ENCODE results near the gene DCANP1.

Gene DCANP1

DNA sequence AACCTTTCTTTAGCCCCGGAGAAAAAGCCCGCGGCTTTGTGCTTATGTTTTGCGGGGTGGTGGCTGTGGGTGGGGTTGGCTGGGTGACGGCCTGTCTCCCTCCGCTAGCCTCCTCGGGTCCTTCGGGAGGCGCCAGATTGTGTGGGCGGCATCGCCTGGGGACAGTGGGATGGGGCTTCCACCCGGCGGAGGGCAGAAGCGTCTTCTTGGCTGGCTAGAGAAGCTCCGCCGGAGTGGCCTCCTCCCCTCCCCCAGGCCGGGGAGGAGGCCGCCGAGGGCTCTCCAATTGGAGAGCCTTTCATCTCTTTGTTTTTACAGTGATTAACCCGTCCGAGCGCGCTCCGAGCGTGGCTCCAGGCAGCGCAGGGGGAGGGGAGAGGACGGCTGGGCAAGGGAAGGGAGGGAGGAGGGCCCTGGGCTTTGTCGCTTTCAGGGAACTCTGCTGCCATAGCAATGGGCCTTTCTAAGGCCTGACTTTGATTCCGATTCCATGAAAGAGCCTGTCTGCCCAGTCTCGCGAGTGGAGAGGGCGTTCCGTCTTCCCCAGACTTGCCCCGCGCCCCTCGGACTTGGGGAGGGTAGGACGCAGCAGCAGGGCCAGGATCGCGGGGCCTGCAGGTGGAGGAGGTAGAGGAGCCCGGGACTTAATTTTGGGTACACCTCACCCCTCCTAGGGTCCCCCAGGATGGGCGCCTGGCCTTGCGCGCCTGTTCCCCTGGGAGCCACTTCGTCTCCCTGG lies 41.7 kb upstream of the DCANP1 start:
- H3K79me2 ChIP-seq (ENCODE audit: insufficient read depth, low read length) = no peaks in the 10 kb centered on the region
- no peak overlapping the region for H3K4me3 ChIP-seq (ENCODE audit: low read depth, low read length, poor library complexity, severe bottlenecking)
- no peak overlapping the region for H2AFZ ChIP-seq (ENCODE audit: low read length)
- H3K27me3 ChIP-seq (ENCODE audit: insufficient read depth, low read length) = no peaks in the 10 kb centered on the region
- H3K9me2 ChIP-seq (ENCODE audit: low read depth, low read length) = no peaks in the 10 kb centered on the region
- H3K36me3 ChIP-seq (ENCODE audit: insufficient read depth, low read length) = no peaks in the 10 kb centered on the region
- H3K4me2 ChIP-seq (ENCODE audit: low read length) = no peak overlapping the region
- H3K9me3 ChIP-seq (ENCODE audit: low read length) = no peaks in the 10 kb centered on the region
- H4K20me1 ChIP-seq (ENCODE audit: insufficient read depth, low read length) = no peaks in the 10 kb centered on the region
- H3K27ac ChIP-seq (ENCODE audit: low read depth, low read length, poor library complexity, severe bottlenecking) = no peak overlapping the region
- H3F3A ChIP-seq (ENCODE audit: insufficient read depth, low read length) = no peaks in the 10 kb centered on the region
- no peaks in the 10 kb centered on the region for H3K4me1 ChIP-seq (ENCODE audit: insufficient read depth, low read length, severe bottlenecking)
- H3K9ac ChIP-seq (ENCODE audit: low read length) = no peak overlapping the region
- TF ChIP-seq, protein P1, sequence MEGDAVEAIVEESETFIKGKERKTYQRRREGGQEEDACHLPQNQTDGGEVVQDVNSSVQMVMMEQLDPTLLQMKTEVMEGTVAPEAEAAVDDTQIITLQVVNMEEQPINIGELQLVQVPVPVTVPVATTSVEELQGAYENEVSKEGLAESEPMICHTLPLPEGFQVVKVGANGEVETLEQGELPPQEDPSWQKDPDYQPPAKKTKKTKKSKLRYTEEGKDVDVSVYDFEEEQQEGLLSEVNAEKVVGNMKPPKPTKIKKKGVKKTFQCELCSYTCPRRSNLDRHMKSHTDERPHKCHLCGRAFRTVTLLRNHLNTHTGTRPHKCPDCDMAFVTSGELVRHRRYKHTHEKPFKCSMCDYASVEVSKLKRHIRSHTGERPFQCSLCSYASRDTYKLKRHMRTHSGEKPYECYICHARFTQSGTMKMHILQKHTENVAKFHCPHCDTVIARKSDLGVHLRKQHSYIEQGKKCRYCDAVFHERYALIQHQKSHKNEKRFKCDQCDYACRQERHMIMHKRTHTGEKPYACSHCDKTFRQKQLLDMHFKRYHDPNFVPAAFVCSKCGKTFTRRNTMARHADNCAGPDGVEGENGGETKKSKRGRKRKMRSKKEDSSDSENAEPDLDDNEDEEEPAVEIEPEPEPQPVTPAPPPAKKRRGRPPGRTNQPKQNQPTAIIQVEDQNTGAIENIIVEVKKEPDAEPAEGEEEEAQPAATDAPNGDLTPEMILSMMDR (IDR thresholded peaks at IDR 0.05; ENCODE audit: low read length) = no peak
- no peak for TF ChIP-seq EZH2 (IDR thresholded peaks at IDR 0.05; ENCODE audit: borderline replicate concordance, low read length)

DNA sequence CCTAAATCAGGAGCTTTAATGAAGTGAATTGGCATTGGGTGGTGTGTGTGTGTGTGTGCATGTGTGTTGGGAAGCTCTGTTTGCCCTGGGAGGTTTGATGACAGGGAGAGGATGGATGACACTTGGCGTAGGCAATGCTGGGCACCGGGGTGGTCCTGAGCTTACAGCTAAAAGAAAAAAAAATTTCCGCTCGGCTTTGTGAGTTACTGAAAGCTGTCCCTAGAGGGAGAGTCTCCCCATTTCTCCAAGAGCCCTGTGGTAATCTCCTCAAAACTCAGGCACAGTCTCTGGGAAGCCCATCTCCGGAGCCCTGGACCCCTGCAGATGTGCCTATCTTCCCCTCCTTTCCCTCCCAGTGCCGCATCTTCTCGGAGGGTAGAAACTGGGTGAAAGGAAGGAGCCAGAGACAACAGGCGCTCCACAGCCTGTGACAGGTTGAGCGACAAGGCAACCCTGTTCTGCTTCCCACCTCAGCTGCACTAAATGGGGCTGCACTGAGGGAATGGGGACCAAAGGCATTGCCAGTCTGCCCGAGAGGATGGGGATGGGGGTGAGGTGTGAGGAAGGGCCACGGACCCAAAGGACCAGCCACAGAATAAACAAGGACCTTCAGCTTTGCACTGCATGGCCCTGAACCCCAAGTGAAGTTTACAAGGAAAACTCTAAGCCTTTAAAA lies 40.8 kb upstream of the DCANP1 start:
- H3K36me3 ChIP-seq (ENCODE audit: insufficient read depth, low read length) = no peaks in the 10 kb centered on the region
- no peaks in the 10 kb centered on the region for H3K27me3 ChIP-seq (ENCODE audit: insufficient read depth, low read length)
- no peaks in the 10 kb centered on the region for H3K4me1 ChIP-seq (ENCODE audit: insufficient read depth, low read length, severe bottlenecking)
- H3K79me2 ChIP-seq (ENCODE audit: insufficient read depth, low read length) = no peaks in the 10 kb centered on the region
- H3K4me3 ChIP-seq (ENCODE audit: low read depth, low read length, poor library complexity, severe bottlenecking) = no peak overlapping the region
- no peaks in the 10 kb centered on the region for H3K9me2 ChIP-seq (ENCODE audit: low read depth, low read length)
- no peak overlapping the region for H2AFZ ChIP-seq (ENCODE audit: low read length)
- no peak overlapping the region for H3K9ac ChIP-seq (ENCODE audit: low read length)
- no peak overlapping the region for H3K27ac ChIP-seq (ENCODE audit: low read depth, low read length, poor library complexity, severe bottlenecking)
- TF ChIP-seq EZH2 (IDR thresholded peaks at IDR 0.05; ENCODE audit: borderline replicate concordance, low read length) = no peak
- TF ChIP-seq, protein P1 (IDR thresholded peaks at IDR 0.05; ENCODE audit: low read length) = no peak
- H3F3A ChIP-seq (ENCODE audit: insufficient read depth, low read length) = no peaks in the 10 kb centered on the region
- no peaks in the 10 kb centered on the region for H3K9me3 ChIP-seq (ENCODE audit: low read length)
- H4K20me1 ChIP-seq (ENCODE audit: insufficient read depth, low read length) = no peaks in the 10 kb centered on the region
- no peak overlapping the region for H3K4me2 ChIP-seq (ENCODE audit: low read length)

DNA sequence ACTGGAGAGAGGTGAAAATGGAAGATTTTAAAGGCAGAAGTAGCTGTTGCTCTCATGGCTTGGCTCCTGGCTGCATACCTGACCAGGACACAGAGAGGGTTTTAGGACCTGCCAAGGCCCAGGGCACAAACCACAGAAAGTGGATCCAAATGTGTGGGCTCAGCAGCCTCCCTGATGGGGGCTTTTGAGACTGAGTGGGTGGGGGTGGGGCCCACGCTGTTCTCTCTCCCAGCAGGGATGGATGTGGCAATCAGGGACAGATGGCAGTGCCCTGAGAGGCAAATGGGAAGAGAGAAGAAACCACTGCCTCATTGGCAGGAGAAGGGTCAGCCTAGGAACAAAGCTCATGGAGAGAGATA lies 39.9 kb upstream of the DCANP1 start:
- no peaks in the 10 kb centered on the region for H3K79me2 ChIP-seq (ENCODE audit: insufficient read depth, low read length)
- H2AFZ ChIP-seq (ENCODE audit: low read length) = no peak overlapping the region
- no peaks in the 10 kb centered on the region; the same call in 1 of the 2 replicates for H3K27me3 ChIP-seq (ENCODE audit: insufficient read depth, low read length)
- H3K9ac ChIP-seq (ENCODE audit: low read length) = no peak overlapping the region
- no peaks in the 10 kb centered on the region for H3K36me3 ChIP-seq (ENCODE audit: insufficient read depth, low read length)
- no peaks in the 10 kb centered on the region for H3K4me1 ChIP-seq (ENCODE audit: insufficient read depth, low read length, severe bottlenecking)
- no peaks in the 10 kb centered on the region for H3F3A ChIP-seq (ENCODE audit: insufficient read depth, low read length)
- H3K4me3 ChIP-seq (ENCODE audit: low read depth, low read length, poor library complexity, severe bottlenecking) = no peak overlapping the region
- H3K4me2 ChIP-seq (ENCODE audit: low read length) = no peak overlapping the region
- no peak overlapping the region for H3K27ac ChIP-seq (ENCODE audit: low read depth, low read length, poor library complexity, severe bottlenecking)
- H3K9me2 ChIP-seq (ENCODE audit: low read depth, low read length) = no peaks in the 10 kb centered on the region
- TF ChIP-seq, protein P1 (IDR thresholded peaks at IDR 0.05; ENCODE audit: low read length) = no peak
- no peak for TF ChIP-seq EZH2 (IDR thresholded peaks at IDR 0.05; ENCODE audit: borderline replicate concordance, low read length)
- no peaks in the 10 kb centered on the region for H4K20me1 ChIP-seq (ENCODE audit: insufficient read depth, low read length)
- no peaks in the 10 kb centered on the region for H3K9me3 ChIP-seq (ENCODE audit: low read length)
